K562 (cell line): ENCODE results near the gene TMEM127. TPM values are rescaled to one million over a fixed set of nuclear protein-coding genes. Genes with fewer than 3 reads are reported as not detected.

Experiments used
- ESRRA ChIP-seq: fragments of 450-650 bp; IDR thresholded peaks from 2 replicates; pipeline ENCODE4 v1.6.1; 2014; ENCODE audit warnings: low read depth, mild to moderate bottlenecking, moderate library complexity, borderline replicate concordance
- MXI1 ChIP-seq: IDR thresholded peaks from 2 replicates; pipeline ENCODE4 v1.6.1; 2011; ENCODE audit warnings: low read depth, mild to moderate bottlenecking, improper control_type of control experiment, low read length
- NCOA2 ChIP-seq, 2 experiments: fragments of 450-650 bp; IDR thresholded peaks; 2 replicates each; pipeline ENCODE4 v1.6.1; 2018; ENCODE audit warnings: mild to moderate bottlenecking in 2 of 2, moderate library complexity in 1 of 2; ENCODE audit not compliant: partially characterized antibody in 2 of 2
- STAT5A ChIP-seq: IDR thresholded peaks from 2 replicates; pipeline ENCODE4 v1.6.1; 2012; ENCODE audit warnings: low read length, inconsistent platforms, borderline replicate concordance
- ZFPM2 ChIP-seq: fragments of 250-450 bp; sonication (Bioruptor Pico); IDR thresholded peaks from 2 replicates; pipeline ENCODE4 v1.5.1; 2022; ENCODE audit warnings: mild to moderate bottlenecking
- polyA plus RNA-seq, 8 experiments: library from polyadenylated mRNA; depleted of rRNA in 4 of 8; stranded (reverse) in 5 of 8; unstranded in 3 of 8; fragments of >200 nt; fragmentation: Nextera tagmentation in 2 of 8; fragmentation: Illumina TruSeq in 1 of 8; extraction: Ambion mirVana in 2 of 8; extraction: Trizol in 1 of 8; gene quantifications; 2 replicates each; pipeline versions ENCODE4 v1.2.1 to v1.2.3, GENCODE V29; 2011 to 2014; ENCODE audit warnings: inconsistent platforms in 1 of 8, missing spikeins in 1 of 8
- total RNA-seq, 7 experiments: library from RNA; depleted of rRNA in 6 of 7; stranded (reverse); fragments of >200 nt in 6 of 7; fragmentation: Illumina TruSeq in 2 of 7; extraction: Trizol in 2 of 7; gene quantifications; 2 replicates each; pipeline versions ENCODE4 v1.2.1 to v1.2.3, GENCODE V29; 2011 to 2021; ENCODE audit warnings: low replicate concordance in 1 of 7
- TF ChIP-seq, protein P1 (sequence below), 2 experiments: fragments of 450-650 bp; IDR thresholded peaks; 2 replicates each; pipeline ENCODE4 v1.6.1; 2018; ENCODE audit warnings: mild to moderate bottlenecking in 2 of 2, low read depth in 1 of 2; ENCODE audit not compliant: partially characterized antibody in 2 of 2
- TF ChIP-seq, protein P2 (sequence below): sonication (generic); formaldehyde crosslinking; IDR thresholded peaks from 2 replicates; pipeline ENCODE4 v1.8.0; 2022; ENCODE audit warnings: mild to moderate bottlenecking, missing genetic modification reagents
- TF ChIP-seq, protein P3 (sequence below): IDR thresholded peaks from 2 replicates; pipeline ENCODE4 v1.6.1; 2011; ENCODE audit not compliant: insufficient read length; ENCODE audit errors: extremely low read depth
- TF ChIP-seq, protein P4 (sequence below): fragments of 450-650 bp; conservative IDR thresholded peaks from 2 replicates; pipeline ENCODE4 v1.6.1; 2016; ENCODE audit warnings: missing genetic modification characterization, low read depth, mild to moderate bottlenecking, missing compliant biosample characterization, moderate library complexity

Gene TMEM127
- total and polyA plus RNA-seq, 9 of the 15 experiments (the other 6 are each of a cell fraction or from before 2014, with no cell fraction given) = 1.7 to 20.0 (median 9.9) TPM

DNA sequence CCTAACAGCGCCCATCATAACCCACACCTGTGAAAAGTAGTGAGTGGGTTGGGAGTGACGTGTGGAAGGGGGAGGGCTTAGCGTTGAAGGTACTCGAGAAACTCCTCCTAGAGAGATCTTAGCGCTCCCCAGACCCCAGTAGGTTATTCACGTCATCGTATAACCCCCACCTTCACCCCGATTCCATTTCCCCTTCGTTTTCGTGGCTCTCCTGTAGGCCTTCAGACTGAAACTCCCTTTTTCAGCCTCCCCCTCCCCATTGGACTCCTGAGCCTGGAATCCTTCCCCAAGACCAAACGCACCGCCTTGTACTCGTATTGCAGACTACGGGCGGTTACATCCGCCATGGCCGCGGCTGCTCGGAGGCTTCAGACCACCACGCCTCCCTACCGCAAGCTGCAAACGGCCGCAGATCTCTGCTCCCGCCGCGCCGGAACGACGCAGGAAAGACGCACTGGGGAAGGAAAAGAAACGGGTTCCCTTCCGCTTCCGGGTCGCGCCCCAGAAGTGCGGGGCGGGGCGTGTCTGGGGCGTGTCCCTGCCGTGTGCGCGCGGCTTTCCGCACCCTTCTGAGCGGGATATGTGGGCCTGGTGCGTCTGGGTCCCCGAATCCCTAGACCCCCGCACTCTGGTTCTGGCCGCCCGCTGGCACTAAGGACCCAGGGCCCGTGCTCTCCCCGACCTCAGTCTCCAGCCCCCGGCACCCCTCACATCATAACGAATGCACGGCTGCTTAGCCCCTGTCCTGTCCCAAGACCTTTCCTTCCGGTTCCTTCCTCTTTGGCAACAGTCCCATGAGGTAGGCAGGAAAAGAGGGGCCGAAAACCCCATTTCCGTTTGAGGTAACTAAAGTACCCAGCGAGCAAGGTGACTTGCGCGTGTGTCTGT lies 39.5 kb upstream of the TMEM127 start, which contains the start of gene SNRNP200 (continued):
- TF ChIP-seq, protein P1, sequence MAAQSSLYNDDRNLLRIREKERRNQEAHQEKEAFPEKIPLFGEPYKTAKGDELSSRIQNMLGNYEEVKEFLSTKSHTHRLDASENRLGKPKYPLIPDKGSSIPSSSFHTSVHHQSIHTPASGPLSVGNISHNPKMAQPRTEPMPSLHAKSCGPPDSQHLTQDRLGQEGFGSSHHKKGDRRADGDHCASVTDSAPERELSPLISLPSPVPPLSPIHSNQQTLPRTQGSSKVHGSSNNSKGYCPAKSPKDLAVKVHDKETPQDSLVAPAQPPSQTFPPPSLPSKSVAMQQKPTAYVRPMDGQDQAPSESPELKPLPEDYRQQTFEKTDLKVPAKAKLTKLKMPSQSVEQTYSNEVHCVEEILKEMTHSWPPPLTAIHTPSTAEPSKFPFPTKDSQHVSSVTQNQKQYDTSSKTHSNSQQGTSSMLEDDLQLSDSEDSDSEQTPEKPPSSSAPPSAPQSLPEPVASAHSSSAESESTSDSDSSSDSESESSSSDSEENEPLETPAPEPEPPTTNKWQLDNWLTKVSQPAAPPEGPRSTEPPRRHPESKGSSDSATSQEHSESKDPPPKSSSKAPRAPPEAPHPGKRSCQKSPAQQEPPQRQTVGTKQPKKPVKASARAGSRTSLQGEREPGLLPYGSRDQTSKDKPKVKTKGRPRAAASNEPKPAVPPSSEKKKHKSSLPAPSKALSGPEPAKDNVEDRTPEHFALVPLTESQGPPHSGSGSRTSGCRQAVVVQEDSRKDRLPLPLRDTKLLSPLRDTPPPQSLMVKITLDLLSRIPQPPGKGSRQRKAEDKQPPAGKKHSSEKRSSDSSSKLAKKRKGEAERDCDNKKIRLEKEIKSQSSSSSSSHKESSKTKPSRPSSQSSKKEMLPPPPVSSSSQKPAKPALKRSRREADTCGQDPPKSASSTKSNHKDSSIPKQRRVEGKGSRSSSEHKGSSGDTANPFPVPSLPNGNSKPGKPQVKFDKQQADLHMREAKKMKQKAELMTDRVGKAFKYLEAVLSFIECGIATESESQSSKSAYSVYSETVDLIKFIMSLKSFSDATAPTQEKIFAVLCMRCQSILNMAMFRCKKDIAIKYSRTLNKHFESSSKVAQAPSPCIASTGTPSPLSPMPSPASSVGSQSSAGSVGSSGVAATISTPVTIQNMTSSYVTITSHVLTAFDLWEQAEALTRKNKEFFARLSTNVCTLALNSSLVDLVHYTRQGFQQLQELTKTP (IDR thresholded peaks at IDR 0.05; ENCODE audit: low read depth in 1 of 2, partially characterized antibody in 2 of 2) = peak in 1 of 2 experiments; percentile 48
- TF ChIP-seq MXI1 (peak; percentile 82), STAT5A (no peak), ESRRA (peak; percentile 69), ZFPM2 (no peak), NCOA2 (IDR thresholded peaks at IDR 0.05; ENCODE audit: partially characterized antibody in 2 of 2) (no peak)
- TF ChIP-seq, protein P2, sequence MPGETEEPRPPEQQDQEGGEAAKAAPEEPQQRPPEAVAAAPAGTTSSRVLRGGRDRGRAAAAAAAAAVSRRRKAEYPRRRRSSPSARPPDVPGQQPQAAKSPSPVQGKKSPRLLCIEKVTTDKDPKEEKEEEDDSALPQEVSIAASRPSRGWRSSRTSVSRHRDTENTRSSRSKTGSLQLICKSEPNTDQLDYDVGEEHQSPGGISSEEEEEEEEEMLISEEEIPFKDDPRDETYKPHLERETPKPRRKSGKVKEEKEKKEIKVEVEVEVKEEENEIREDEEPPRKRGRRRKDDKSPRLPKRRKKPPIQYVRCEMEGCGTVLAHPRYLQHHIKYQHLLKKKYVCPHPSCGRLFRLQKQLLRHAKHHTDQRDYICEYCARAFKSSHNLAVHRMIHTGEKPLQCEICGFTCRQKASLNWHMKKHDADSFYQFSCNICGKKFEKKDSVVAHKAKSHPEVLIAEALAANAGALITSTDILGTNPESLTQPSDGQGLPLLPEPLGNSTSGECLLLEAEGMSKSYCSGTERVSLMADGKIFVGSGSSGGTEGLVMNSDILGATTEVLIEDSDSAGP (CRISPR knock-in tag) = 0 out of 2 replicates have a peak, but pooled peaks have one; percentile 43
- TF ChIP-seq, protein P3, sequence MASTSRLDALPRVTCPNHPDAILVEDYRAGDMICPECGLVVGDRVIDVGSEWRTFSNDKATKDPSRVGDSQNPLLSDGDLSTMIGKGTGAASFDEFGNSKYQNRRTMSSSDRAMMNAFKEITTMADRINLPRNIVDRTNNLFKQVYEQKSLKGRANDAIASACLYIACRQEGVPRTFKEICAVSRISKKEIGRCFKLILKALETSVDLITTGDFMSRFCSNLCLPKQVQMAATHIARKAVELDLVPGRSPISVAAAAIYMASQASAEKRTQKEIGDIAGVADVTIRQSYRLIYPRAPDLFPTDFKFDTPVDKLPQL = no peak
- TF ChIP-seq, protein P4, sequence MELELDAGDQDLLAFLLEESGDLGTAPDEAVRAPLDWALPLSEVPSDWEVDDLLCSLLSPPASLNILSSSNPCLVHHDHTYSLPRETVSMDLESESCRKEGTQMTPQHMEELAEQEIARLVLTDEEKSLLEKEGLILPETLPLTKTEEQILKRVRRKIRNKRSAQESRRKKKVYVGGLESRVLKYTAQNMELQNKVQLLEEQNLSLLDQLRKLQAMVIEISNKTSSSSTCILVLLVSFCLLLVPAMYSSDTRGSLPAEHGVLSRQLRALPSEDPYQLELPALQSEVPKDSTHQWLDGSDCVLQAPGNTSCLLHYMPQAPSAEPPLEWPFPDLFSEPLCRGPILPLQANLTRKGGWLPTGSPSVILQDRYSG (tag) = no peak
